ENCODE data around the gene SBF1.
"Not testable (repeated sequence)": the region's sequence is repeated elsewhere in the genome, so short reads cannot be mapped to it uniquely, and the experiment has no call there.

The SBF1 gene

DNA sequence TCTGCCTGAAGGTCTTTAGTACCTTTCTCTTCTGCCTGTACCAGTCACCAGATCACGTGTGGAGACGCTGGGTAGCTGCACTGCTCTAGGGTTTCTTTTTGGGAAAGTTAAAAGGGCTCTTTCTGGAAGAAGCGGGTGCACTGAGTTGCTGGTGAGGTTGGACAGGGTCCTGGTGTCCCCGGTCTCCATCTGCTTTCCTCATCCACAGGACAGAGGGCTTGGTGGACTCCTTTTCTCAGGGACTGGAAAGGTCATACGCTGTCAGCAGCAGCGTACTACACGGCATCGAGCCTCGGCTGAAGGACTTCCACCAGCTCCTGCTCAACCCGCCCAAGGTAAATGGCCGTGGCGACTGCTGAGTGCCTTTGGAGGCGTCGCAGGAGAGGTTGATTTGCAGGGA is 52.8 kb downstream of the SBF1 start:
- no peak for DNase-seq

DNA sequence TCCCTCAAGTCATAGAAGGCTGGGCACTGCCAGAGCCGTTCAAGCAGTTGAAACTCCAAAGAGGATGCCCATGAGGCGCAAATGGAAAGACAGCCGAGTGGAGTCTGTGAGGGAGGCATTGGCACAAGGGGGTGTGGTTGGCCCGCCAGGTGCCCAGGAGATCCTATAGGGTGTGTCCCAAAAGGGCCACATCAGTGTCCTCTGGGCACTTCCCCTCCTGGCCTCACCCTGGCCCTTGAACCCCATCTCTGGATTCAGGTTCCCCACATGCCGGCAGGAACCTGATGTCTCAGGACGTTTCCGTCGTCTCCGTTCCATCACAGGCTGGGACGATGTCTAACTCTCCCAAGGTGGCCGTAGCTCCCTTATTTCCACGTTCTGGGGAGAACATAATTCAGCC is 54.3 kb downstream of the SBF1 start:
- DNase-seq: no peak

DNA sequence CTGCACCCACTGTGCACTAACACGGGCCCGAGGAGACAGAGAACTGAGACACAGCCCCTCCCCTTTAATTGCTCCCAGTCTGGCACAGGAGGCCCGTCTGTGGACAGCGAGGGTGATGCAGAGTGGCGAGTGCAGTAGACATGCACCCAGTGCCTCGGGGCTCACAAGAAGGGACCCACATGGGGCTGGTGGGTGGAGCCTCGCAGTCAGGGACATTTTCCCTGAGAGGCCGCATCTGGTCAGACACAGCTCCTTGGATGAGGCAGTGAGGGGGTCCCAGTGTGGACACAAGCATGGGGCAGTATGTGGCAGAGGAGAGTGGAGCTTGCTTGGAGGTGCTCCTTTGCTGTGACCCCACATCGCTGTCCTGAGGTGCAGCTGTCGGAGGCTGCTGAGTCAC is 54.8 kb downstream of the SBF1 start:
- no peak for DNase-seq

DNA sequence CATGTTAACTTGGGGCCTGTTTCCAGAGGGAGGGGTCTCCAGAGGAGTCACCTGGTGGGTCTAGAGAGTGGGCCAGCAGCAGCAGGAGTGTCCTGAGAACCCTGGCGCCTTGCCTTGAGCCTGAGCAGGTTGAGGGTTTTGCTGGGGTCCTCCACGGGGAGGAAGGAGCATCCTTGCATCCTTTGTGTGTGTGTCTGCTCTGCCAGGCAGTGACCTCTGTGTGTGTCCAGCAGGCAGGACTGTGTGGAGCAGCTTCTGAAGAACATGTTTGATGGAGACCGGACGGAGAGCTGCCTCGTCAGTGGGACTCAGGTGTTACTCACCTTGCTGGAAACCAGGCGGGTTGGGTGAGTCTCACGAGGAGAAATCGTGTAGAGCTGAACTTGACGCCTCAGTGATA is 55.7 kb downstream of the SBF1 start:
- DNase-seq: no peak

DNA sequence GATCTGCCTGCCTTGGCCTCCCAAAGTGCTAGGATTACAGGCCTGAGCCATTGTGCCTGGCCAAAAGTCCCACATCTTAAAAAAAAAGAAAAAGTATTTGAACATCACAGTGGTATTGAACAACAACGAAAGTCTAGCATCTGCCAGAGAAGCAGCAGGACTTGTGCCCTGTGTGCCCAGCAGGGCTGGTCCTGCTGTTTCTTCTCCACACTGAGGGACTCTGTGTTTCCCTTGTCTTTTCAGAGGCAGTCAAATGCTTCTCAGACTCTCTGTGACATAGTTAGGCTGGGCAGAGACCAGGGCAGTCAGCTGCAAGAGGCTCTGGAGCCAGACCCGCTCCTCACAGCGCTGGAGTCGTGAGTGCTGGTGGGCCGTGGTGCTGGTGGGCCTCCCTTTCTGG is 56.2 kb downstream of the SBF1 start:
- no peak for DNase-seq

DNA sequence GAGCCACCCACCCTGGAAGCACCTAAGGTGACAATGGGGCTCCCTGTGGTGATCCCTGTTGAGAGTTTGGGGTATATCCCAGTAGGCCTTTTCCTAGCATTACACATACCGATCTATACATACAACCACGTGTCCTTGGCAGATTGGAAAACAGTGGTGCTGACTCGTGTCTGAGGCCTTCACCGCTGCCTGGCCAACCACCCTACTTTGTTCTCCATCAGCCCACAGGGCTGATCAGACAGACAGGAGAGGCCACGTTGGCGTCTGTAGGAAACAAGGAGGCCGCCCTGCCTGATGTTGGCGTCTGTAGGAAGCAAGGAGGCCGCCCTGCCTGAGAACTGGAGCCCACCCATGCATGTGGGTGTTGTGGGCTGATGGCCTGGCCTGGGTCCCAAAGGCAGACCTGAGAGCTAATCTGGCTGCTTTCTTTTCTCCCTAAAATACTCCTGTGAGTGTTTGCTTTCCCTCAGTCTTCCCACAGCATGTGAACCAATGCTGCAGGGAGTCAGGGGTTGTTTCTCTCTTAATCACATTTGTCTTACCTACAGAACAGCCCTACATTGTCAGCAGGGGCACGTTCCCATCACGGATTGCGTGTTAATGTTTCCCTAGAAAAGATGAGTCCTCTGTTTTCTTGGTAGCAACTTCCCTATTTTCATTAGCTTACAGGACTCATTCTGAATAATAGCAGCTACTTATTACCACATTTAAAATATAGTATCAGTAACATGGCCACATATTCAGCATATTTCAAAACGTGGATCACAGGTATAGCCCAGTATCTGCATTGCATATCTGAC is 57.2 kb downstream of the SBF1 start:
- no peak for DNase-seq

DNA sequence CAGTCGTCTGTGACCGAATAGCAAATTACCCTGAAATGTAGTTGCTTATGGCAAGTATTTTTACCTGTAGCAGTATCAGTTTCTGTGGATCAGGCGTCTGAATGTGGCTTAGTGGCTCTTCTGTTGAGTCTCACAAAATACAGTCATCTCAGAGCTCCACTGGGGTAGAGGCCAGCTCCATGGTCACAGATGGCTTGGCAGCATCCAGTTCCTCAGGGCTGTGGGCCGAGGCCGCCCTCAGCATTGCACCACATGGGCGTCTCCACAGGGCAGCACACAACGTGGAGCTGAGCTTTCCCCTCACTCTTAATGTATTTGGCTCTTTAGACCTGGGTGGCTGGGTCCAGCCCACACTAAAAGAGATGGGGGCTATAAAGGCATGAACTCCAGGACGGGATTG is 57.8 kb downstream of the SBF1 start:
- no peak for DNase-seq

DNA sequence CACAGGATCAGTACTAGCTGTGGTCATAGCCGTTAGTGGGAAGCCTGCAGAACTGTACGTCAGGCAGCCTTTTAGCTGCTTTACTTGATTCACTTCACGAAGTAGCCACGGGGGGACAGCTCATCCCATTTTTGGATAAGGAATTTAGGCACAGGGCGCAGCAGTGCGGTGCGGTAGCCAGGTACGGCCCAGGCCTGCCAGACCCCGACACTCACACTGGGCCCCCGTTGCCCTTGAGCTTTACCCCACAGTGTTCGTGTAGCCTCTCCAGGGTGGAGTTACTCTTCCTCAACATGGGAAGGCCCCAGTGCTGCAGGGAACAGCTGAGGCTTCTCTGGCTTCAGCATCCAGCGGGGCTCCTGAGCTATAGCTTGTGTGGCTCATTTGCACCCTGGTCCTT is 59.4 kb downstream of the SBF1 start:
- no peak for DNase-seq

DNA sequence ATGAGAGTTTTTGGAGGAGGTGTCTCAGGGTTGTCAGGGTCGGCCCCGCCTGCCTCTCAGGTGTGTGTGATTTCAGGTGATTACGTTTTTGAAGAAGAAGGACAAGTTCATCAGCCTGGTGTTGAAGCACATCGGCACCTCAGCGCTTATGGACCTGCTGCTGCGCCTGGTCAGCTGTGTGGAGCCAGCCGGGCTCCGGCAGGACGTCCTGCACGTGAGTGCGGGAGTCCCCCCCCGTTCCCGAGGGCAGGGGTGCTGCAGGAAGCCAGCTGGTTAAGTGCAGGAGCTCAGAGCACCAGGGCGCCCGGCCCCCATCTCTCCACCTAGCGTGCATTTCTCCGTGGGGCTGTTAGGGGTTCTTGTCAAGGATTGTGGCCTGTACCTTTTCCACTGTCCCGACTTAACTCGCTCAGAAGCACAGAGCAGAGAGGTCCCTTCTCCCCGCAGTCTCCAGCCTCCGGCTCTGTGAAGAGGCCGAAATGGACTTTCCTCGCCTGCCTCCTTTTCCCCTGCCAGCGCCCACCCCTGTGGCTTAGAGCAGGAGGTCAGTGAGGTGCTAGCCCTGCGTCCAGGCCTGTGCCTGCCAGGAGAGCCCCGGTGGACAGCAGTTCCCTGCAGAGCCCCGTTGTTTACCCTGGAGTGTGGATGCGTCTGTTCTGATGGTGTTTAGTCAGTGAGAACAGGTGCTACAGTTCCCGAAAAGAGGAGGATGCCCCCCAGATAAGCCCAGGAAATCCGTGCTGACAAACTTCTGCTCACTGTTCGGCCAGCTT is 60.2 kb downstream of the SBF1 start:
- no peak for DNase-seq

DNA sequence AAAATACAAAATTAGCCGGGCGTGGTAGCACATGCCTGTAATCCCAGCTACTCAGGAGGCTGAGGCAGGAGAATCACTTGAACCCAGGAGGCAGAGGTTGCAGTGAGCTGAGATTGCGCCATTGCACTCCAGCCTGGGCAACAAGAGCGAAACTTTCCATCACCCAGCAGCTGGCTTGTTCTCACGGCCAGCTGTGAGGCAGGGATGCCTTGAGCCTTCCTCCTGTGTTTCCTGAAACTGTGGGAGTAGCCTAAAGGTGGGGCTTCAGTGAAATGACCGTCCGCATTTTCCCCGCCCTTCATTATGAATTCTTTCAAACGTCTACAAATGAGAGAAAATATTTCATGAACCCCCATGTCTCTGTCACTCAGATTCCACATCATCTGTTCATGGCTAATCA is 65.9 kb downstream of the SBF1 start:
- not testable (repeated sequence) for DNase-seq

DNA sequence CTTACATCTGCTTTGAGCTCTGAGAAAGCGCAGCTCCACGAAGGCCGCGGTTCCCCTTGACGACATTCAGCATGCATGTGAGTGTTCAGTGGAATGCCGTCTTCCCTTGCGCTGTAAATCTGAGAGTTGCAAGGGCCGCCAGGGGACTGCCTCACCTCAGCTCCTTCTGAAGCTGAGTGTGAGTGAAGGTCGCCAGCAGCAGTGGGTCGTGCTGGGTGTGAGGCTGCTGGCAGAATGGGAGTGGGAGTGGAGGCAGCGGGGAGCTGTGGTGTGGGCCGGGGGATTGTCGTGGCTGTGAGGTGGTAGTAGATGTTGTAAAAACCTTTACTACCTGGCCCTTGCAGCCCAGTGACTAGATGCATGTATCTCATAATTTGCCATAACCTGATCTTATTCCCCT is 66.5 kb downstream of the SBF1 start:
- DNase-seq: no peak

DNA sequence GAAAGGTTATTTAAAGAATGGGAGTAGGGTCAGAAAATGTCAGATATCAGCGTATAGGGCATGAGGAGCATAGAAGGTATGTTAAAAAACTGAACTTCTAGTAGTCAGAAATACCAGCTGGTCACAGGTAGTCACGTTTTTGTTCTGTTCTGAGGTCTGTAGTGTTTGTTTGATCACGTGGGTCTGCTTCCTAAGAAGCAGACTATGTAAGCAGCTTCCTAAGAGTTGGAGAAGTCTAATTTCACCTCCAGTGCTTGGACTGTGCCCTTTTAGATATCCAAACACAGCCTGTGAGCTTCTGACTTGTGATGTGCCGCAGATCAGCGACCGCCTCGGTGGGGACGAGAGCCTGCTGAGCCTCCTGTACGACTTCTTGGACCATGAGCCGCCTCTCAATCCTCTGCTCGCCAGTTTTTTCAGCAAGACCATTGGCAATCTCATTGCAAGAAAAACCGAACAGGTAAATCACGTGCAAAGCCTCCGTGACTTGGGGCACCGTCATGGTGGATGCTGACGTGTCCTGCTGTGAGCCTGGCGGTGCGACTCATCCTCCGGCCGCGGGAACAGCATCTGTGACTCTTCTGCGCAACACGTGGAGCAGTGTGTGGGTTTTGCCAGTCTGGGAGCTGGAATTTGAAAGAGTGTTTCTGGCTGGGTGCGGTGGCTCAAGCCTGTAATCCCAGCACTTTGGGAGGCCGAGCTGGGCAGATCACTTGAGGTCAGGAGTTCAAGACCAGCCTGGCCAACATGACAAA is 68.2 kb downstream of the SBF1 start:
- no peak for DNase-seq

DNA sequence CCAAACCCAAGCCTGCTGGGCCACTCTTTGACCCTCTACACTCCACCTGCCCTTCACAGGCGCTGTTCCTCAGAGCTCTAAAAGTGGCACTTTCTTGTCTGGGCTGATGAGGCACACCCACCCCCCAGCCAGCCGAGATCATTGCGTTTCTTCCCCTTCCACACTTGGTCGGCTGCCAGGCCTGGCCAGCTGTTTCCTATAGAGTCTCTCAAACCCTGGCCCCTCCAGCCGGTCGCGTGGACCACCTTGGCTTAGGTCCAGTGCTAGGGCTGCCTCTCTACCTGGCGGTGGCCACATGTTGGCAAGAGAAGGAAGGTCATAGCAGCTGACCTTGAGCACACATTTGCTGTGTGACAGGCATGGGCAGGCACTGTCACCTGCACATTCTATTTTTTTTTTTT is 71.1 kb downstream of the SBF1 start:
- no peak for DNase-seq

DNA sequence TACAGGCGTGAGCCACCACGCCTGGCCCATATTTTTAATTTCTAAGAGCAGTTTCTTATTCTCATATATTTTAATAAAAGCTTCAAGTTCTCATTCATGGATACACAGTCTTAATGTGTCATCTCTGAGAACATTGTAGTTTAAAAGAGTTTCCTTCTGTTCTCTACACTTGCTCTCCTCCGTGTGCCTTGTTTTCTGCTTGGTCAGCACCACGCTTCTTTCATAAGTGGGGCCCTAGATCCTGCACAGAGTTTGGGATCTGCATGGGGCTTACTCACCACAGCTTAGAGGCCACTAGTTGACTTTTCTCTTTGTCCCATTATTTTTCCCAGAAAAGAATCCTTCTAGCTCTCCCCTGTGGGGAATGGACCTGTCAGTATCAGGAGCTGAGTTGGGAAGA is 72.9 kb downstream of the SBF1 start:
- no peak for DNase-seq

DNA sequence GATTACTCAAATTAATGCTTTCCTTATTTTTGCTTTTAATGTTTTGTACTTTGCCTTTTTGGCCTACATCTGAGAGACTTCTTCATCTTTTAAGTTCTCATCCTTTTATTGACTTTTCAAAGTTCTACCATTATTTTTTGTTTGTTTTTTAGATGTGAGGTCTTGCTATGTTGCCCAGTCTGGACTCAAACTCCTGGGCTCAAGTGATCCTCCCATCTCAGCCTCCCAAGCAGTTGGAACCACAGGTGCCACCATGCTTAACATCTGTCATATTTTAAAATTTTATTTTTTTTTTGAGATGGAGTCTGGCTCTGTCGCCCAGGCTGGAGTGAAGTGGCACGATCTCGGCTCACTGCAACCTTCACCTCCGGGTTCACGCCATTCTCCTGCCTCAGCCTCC is 73.9 kb downstream of the SBF1 start:
- no peak for DNase-seq

DNA sequence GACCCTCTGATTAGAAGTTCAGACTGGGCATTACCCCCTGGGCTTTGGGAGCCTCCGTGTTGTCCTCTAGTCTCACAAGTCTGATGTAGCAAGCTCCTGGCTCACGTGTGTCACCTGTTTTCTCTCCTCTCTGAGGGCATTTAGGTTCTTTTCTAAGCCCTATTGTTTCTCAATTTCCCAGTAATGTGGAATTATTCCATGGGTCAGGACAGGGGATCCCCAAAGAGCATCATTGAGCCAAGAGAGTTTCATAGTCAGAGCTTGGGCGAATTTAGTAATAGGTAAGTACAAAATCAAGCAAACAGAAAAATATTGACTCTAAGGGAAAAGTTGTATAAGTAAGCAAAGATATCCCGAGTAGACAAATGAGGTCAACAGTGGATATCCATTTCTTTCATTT is 74.4 kb downstream of the SBF1 start:
- DNase-seq: no peak

DNA sequence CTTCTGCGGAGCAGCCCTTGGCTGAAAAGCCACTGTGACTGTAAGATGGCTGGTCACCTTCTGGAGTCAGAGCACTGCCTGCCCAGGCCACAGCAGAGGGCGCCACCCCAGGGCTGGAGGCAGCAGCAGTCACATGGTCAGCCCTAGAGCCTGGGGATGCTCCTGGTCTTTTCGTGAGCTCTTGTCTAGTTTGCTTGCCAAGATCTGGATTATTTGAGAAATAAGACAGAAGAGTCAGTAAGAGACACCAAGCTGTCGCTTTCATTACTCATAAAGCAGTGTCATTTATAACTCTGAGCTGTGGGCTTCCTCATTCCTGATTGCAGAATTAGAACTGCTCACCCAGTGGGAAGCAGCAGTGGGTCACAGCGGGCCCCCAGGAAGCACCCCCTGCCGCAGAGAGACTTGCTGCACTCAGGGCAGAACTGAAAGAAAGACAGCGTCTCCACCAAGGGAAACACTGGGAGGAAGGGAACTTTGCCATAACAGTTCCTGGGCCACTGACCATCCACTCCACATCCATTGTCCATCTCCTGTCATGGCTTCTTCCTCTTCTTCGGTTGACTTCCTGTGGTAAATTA is 75.0 kb downstream of the SBF1 start:
- DNase-seq: peak; percentile 36

DNA sequence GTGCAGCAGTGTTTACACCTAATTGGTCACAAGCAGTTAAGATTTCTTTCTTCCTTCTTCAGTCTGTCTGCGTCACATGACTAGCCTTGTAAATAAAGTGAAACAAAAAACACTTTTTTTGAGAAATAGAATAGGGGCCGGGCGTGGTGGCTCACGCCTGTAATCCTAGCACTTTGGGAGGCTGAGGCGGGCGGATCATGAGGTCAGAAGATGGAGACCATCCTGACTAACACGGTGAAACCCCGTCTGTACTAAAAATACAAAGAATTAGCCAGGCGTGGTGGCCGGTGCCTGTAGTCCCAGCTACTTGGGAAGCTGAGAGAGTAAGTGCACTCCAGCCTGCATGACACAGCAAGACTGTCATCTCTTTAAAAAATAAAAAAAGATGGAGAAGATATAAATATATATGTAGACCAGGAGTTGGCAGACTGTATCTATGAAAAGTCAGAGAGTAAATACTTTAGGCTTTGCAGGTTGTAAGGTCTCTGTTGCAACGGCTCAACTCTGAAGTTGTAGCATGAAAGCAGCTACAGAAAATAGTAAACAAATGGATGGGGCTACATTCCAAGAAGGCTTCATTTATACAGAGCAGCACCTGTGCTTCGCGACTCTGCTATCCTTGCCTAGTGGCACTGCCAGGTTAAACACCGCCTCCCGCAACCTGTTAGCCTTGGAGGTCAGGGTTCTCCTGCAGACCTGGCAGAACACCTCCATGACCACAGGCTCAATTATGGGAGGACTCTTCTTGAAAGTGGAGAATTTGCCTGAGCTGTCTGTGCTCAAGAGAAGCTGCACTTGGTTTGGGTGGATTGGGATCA is 75.8 kb downstream of the SBF1 start:
- DNase-seq: no peak

DNA sequence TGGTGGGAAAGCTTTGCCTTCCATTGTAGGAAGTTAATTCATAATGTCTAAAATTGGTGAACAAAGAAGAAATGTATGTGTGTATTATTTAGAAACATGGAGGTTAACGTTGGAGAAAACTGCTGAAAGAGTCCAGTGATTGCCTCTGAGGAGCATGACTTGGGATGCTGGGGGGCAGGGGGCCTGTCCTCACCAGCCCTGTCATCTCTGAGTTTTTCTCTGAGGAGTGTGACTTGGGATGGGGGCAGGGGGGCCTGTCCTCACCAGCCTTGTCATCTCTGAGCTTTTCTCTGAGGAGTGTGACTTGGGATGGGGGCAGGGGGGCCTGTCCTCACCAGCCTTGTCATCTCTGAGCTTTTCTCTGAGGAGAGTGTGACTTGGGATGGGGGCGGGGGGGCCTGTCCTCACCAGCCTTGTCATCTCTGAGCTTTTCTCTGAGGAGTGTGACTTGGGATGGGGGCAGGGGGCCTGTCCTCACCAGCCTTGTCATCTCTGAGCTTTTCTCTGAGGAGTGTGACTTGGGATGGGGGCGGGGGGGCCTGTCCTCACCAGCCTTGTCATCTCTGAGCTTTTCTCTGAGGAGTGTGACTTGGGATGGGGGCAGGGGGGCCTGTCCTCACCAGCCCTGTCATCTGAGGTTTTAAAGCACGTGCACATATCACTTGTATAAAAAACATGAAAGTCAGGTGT is 77.3 kb downstream of the SBF1 start:
- DNase-seq: peak; percentile 45

DNA sequence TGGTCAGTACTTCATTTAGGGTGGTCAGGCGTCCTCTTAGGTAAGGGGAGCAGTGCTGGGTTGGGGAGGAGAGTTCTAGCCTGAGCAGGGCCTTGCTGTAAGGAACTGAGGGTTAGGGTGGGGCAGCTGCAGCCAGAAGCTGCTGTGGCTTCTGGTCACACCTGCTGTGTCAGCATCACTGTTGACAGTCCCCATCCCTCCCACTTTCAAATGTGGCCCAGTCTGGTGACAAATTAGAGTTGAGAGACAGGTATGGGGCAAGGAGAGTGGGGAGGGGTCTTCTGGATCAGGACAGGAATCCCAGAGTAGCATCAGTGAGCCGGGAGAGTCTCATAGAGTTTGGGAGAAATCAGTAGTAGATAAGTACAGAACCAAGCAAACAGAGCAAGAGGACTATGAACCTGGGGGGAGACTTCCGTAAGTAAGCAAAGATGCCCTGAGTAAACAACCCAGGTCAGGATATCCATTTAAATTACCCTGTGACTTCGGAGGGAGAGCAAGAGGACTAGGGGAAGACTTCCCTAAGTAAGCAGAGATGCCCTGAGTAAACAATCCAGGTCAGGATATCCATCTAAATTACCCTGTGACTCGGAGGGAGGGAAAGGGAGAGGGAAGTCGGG is 78.0 kb downstream of the SBF1 start:
- DNase-seq: no peak

All from activated CD4-positive, alpha-beta T cell treated with anti-CD3 and anti-CD28 coated beads for 48 hours (primary cell).